H1 (cell line): Measurements from ENCODE around the gene NR3C1. TPM values are rescaled to one million over a fixed set of nuclear protein-coding genes. Genes with fewer than 3 reads are reported as not detected.

Source experiments
- USF2 ChIP-seq: IDR thresholded peaks from 2 replicates; pipeline ENCODE4 v1.6.1; 2011; ENCODE audit warnings: low read length, improper control_type of control experiment
- polyA plus RNA-seq, 7 experiments: library from polyadenylated mRNA; depleted of rRNA in 3 of 7; stranded (reverse) in 5 of 7; unstranded in 2 of 7; fragments of >200 nt in 5 of 7; fragments of 200-250 nt in 2 of 7; gene quantifications; 1 replicate in 5 of 7; 2 replicates in 1 of 7; 4 replicates in 1 of 7; pipeline versions ENCODE4 v1.2.1 to v1.2.3, GENCODE V29; 2011 to 2013; ENCODE audit warnings: missing spikeins in 2 of 7, mixed read lengths in 2 of 7
- total RNA-seq: library from RNA; stranded (reverse); fragmentation: NEBNext Ultra II Directional; extraction: Animal tissue kit (Norgen Biotek cat#: 25700); gene quantifications from 2 replicates; pipeline ENCODE4 v1.2.1, GENCODE V29; 2021

NR3C1 gene
- total and polyA plus RNA-seq, 2 of the 8 experiments (the other 6 are each of a cell fraction or from before 2014, with no cell fraction given) = 1.7 to 5.4 TPM

- no peak for TF ChIP-seq USF2
- TF ChIP-seq, all 59 proteins: peak for 0
Measured at GRCh38 chr5:143379606-143380005, 23.9 kb downstream of the NR3C1 start (continued).
